Duodenal mucosa (tissue), 2 donors: ENCODE results near the gene NKAPD1.

Source experiments
- H3K27ac ChIP-seq: one replicate; pipeline ENCODE4 v1.7.0; 2013; ENCODE audit warnings: low read depth, low read length
- H3K27me3 ChIP-seq, 2 donors: one replicate each; pipeline ENCODE4 v1.7.0; 2013; ENCODE audit warnings: low read length in 2 of 2, control low read depth in 1 of 2; ENCODE audit not compliant: insufficient read depth in 2 of 2, control insufficient read depth in 1 of 2
- H3K36me3 ChIP-seq, 2 donors: one replicate each; pipeline ENCODE4 v1.7.0; 2013; ENCODE audit warnings: low read length in 2 of 2, control low read depth in 1 of 2; ENCODE audit not compliant: insufficient read depth in 2 of 2, control insufficient read depth in 1 of 2
- H3K4me1 ChIP-seq, 2 donors: one replicate each; pipeline ENCODE4 v1.7.0; 2013; ENCODE audit warnings: low read length in 2 of 2, control low read depth in 1 of 2; ENCODE audit not compliant: insufficient read depth in 2 of 2, control insufficient read depth in 1 of 2
- H3K4me3 ChIP-seq, 2 donors: one replicate each; pipeline ENCODE4 v1.7.0; 2013; ENCODE audit warnings: low read length in 2 of 2, low read depth in 1 of 2
- H3K9ac ChIP-seq, 2 donors: one replicate each; pipeline ENCODE4 v1.7.0; 2013; ENCODE audit warnings: low read length in 2 of 2, low read depth in 1 of 2
- H3K9me3 ChIP-seq, 2 donors: one replicate each; pipeline ENCODE4 v1.7.0; 2013; ENCODE audit warnings: low read length in 2 of 2, control low read depth in 1 of 2; ENCODE audit not compliant: control insufficient read depth in 1 of 2

Gene NKAPD1

DNA sequence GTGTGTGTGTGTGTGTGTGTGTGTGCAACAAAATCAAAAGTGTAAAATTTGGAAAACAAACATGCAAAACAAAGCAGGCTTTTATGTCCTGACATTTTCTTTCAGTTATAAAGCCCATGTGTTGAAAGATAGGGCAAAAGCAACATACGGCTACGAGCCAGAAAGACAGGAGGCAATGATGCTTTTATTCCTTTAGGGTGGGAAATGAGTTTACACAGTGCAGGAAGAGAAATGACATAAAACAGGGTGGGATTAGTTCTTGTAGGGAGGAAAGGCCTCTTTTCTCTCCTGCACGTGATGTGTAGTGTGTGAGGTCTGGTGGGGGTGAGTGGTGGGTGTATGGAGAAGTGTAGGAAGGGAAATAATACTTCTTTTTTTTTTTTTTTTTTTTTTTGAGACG is 60.4 kb downstream of the NKAPD1 start:
- H3K27me3 ChIP-seq = no peaks in the 10 kb centered on the region
- no peak overlapping the region for H3K27ac ChIP-seq
- no peak overlapping the region for H3K4me3 ChIP-seq
- no peak overlapping the region for H3K9ac ChIP-seq
- no peaks in the 10 kb centered on the region for H3K9me3 ChIP-seq
- no peaks in the 10 kb centered on the region for H3K36me3 ChIP-seq
- H3K4me1 ChIP-seq = peaks cover 20 to 22% of the 10 kb centered on the region in 2 donors
